Endothelial cell of umbilical vein (primary cell): Measurements from ENCODE around the gene COL5A1. TPM values are rescaled to one million over a fixed set of nuclear protein-coding genes. Genes with fewer than 3 reads are reported as not detected.

Source experiments
- BruUV-seq: library from RNA; stranded (reverse); fragments of 400-500 nt; replicated peaks from 2 replicates; lab custom pipeline; 2021; lab: Mats Ljungman, UMichigan
- CTCF ChIA-PET: fragments of 300-600, 350-600 bp; sonication (Branson Sonifier 250); formaldehyde crosslinking; loops from one replicate; lab custom pipeline; 2021; ENCODE audit warnings: antibody characterized with exemption, inconsistent platforms; lab: Charles Lee
- POLR2A ChIA-PET: fragments of 300-600, 350-600 bp; sonication (Branson Sonifier 250); formaldehyde crosslinking; loops from one replicate; lab custom pipeline; 2021; ENCODE audit warnings: antibody characterized with exemption, inconsistent platforms; lab: Charles Lee
- DNase-seq: peaks from one replicate; pipeline ENCODE4 v3.0.0-alpha.2; 2011; ENCODE audit warnings: low read depth, low spot score
- FAIRE-seq: peaks from 2 replicates; lab custom pipeline; 2011; peaks lifted over from hg19 to GRCh38; lab: Jason Lieb, UNC
- H2AFZ ChIP-seq: 2 replicates; pipeline ENCODE4 v1.6.0; 2012; ENCODE audit warnings: low read depth, low read length, control low read depth, inconsistent platforms
- H3K27ac ChIP-seq: 2 replicates; pipeline ENCODE4 v1.5.1; 2011; ENCODE audit warnings: low read depth, mild to moderate bottlenecking, control low read depth, low read length, moderate library complexity; ENCODE audit not compliant: insufficient read depth
- H3K27me3 ChIP-seq, 2 experiments: 2 replicates each; pipeline versions ENCODE4 v1.6.0 to v1.6.1; 2011; ENCODE audit warnings: low read length in 2 of 2, mixed read lengths in 1 of 2; ENCODE audit not compliant: control insufficient read depth in 2 of 2, insufficient read depth in 2 of 2
- H3K36me3 ChIP-seq, 2 experiments: 2 replicates in 1 of 2; 3 replicates in 1 of 2; pipeline ENCODE4 v1.5.1; 2011; ENCODE audit warnings: low read length in 2 of 2, mild to moderate bottlenecking in 1 of 2, moderate library complexity in 1 of 2; ENCODE audit not compliant: control insufficient read depth in 2 of 2, insufficient read depth in 2 of 2; ENCODE audit errors: extremely low read depth in 1 of 2
- H3K4me1 ChIP-seq: 3 replicates; pipeline ENCODE4 v1.5.1; 2011; ENCODE audit warnings: mild to moderate bottlenecking, low read length; ENCODE audit not compliant: control insufficient read depth, insufficient read depth; ENCODE audit errors: extremely low read depth
- H3K4me2 ChIP-seq: 2 replicates; pipeline ENCODE4 v1.6.1; 2011; ENCODE audit warnings: low read length, control low read depth, mixed read lengths; ENCODE audit not compliant: insufficient read depth
- H3K4me3 ChIP-seq, 3 experiments: fragments of 200-600 bp in 1 of 3; sonication (generic), shearing (Covaris generic) in 1 of 3; replicated peaks in 1 of 3; 2 replicates each; pipeline ENCODE4 v1.5.1; 2011 to 2016; ENCODE audit warnings: control low read depth in 3 of 3, low read length in 3 of 3, mild to moderate bottlenecking in 2 of 3, inconsistent platforms in 1 of 3, low read depth in 1 of 3, moderate library complexity in 1 of 3; ENCODE audit not compliant: insufficient read depth in 1 of 3
- H3K79me2 ChIP-seq: 2 replicates; pipeline ENCODE4 v1.6.0; 2012; ENCODE audit warnings: low read length, inconsistent platforms; ENCODE audit not compliant: control insufficient read depth, insufficient read depth
- H3K9ac ChIP-seq: replicated peaks from 2 replicates; pipeline ENCODE3; 2011; ENCODE audit warnings: low read length, control low read depth; ENCODE audit not compliant: insufficient read depth; ENCODE audit errors: extremely low read depth
- H3K9me1 ChIP-seq: replicated peaks from 3 replicates; pipeline ENCODE4 v1.6.0; 2011; ENCODE audit warnings: mild to moderate bottlenecking, low read length; ENCODE audit not compliant: control insufficient read depth, insufficient read depth; ENCODE audit errors: extremely low read depth
- H3K9me3 ChIP-seq: replicated peaks from 2 replicates; pipeline ENCODE4 v1.5.1; 2012; ENCODE audit warnings: low read length, inconsistent platforms; ENCODE audit not compliant: control insufficient read depth, insufficient read depth
- H4K20me1 ChIP-seq: replicated peaks from 2 replicates; pipeline ENCODE3; 2011; ENCODE audit warnings: mild to moderate bottlenecking, low read length; ENCODE audit not compliant: control insufficient read depth, insufficient read depth; ENCODE audit errors: extremely low read depth
- EZH2 ChIP-seq: IDR thresholded peaks from 2 replicates; pipeline ENCODE4 v1.6.1; 2012; ENCODE audit warnings: borderline replicate concordance, low read depth, mild to moderate bottlenecking, moderate library complexity, low read length, inconsistent platforms; ENCODE audit not compliant: severe bottlenecking
- FOS ChIP-seq: IDR thresholded peaks from 2 replicates; pipeline ENCODE4 v1.6.1; 2011; ENCODE audit warnings: mild to moderate bottlenecking, low read length, moderate library complexity, borderline replicate concordance; ENCODE audit not compliant: insufficient read depth
- GATA2 ChIP-seq: IDR thresholded peaks from 2 replicates; pipeline ENCODE4 v1.7.0; 2011; ENCODE audit warnings: low read depth, mild to moderate bottlenecking, moderate library complexity, mixed read lengths, low read length; ENCODE audit not compliant: insufficient read length, insufficient read depth
- JUN ChIP-seq: IDR thresholded peaks from 2 replicates; pipeline ENCODE4 v1.6.1; 2011; ENCODE audit warnings: borderline replicate concordance, low read depth; ENCODE audit not compliant: insufficient read length, insufficient read depth
- MYC ChIP-seq: IDR thresholded peaks from one replicate; pipeline ENCODE4 v1.6.1; 2011; ENCODE audit warnings: mild to moderate bottlenecking, low read depth, low read length
- POLR2A ChIP-seq: IDR thresholded peaks from 2 replicates; pipeline ENCODE4 v1.6.1; 2012; ENCODE audit warnings: low read depth, mild to moderate bottlenecking, control low read depth, low read length
- POLR2AphosphoS5 ChIP-seq: IDR thresholded peaks from 2 replicates; pipeline ENCODE4 v1.6.1; 2012; ENCODE audit warnings: low read depth, mild to moderate bottlenecking, control low read depth, low read length, moderate library complexity; ENCODE audit not compliant: insufficient read depth
- dilution Hi-C: fragments of 300-500 bp; cut with MboI; formaldehyde crosslinking; loops from one replicate; pipeline ENCODE4 v1.15.0; 2019; ENCODE audit warnings: low sequenced_read_pairs; ENCODE audit not compliant: extremely low pct_ligation_motif_present
- intact Hi-C: fragments of 100-400 bp; cut with micrococcal nuclease; formaldehyde crosslinking; loops from one replicate; pipeline ENCODE4 v1.10.0; 2022
- polyA plus RNA-seq, 4 experiments: library from polyadenylated mRNA; depleted of rRNA in 3 of 4; stranded (reverse) in 3 of 4; unstranded in 1 of 4; fragments of >200 nt; gene quantifications; 2 replicates each; pipeline versions ENCODE4 v1.2.1 to v1.2.3, GENCODE V29; 2011 to 2012; ENCODE audit warnings: missing spikeins in 1 of 4
- total RNA-seq: library from RNA; stranded (reverse); gene quantifications from 2 replicates; pipeline ENCODE4 v1.2.3, GENCODE V29; 2021
- TF ChIP-seq, protein P1 (sequence below), 2 donors: IDR thresholded peaks; 1 replicate in 1 of 2; 2 replicates in 1 of 2; pipeline ENCODE4 v1.5.1; 2011; ENCODE audit warnings: low read length in 2 of 2, mild to moderate bottlenecking in 2 of 2, moderate library complexity in 2 of 2, control low read depth in 1 of 2, inconsistent platforms in 1 of 2, low read depth in 1 of 2; ENCODE audit not compliant: insufficient read depth in 1 of 2; ENCODE audit errors: extremely low read depth in 1 of 2
- TF ChIP-seq, protein P2 (sequence below): IDR thresholded peaks from 2 replicates; pipeline ENCODE4 v1.6.1; 2011; ENCODE audit not compliant: insufficient read depth, insufficient read length

Gene COL5A1
- total and polyA plus RNA-seq, 2 donors (not counting 3 experiments of a cell fraction or from before 2014, with no cell fraction given): 97.4 to 175 TPM

DNA sequence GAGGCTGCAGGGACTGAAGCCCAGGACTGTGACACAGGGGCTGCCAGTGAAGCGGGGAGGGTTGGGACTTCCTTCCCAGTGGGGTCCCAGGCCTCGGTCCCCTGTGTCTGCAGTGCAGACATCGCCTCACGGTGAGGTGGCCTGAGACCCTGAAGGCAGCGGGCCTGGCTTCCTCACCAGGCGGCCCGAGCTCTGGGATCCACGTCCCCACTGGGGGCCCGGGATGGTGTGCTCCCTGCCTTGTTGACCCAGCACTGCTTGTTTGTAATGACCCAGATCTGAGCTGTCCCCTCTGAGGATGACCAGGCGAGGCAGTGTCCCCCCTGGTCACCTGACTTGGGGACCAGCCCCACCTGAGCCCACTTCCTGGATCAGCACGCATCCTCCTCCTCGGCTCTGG is 53.1 kb downstream of the COL5A1 start:
- intact Hi-C loops (no loop called here), dilution Hi-C loops (no loop called here)
- H3K27ac ChIP-seq: no peak overlapping the region
- peaks cover 0 to 14% of the 10 kb centered on the region in 2 experiments for H3K36me3 ChIP-seq
- CTCF ChIA-PET: interaction anchor here (1.3 kb wide), 1 partner anchor 8 kb away, joined by 3 read pairs; no protein-coding TSS in a partner anchor
- no TSS peak for BruUV-seq
- TF ChIP-seq EZH2 (no peak), POLR2A (no peak), MYC (no peak), FOS (no peak), GATA2 (no peak), POLR2AphosphoS5 (no peak), JUN (no peak)
- TF ChIP-seq, protein P1, sequence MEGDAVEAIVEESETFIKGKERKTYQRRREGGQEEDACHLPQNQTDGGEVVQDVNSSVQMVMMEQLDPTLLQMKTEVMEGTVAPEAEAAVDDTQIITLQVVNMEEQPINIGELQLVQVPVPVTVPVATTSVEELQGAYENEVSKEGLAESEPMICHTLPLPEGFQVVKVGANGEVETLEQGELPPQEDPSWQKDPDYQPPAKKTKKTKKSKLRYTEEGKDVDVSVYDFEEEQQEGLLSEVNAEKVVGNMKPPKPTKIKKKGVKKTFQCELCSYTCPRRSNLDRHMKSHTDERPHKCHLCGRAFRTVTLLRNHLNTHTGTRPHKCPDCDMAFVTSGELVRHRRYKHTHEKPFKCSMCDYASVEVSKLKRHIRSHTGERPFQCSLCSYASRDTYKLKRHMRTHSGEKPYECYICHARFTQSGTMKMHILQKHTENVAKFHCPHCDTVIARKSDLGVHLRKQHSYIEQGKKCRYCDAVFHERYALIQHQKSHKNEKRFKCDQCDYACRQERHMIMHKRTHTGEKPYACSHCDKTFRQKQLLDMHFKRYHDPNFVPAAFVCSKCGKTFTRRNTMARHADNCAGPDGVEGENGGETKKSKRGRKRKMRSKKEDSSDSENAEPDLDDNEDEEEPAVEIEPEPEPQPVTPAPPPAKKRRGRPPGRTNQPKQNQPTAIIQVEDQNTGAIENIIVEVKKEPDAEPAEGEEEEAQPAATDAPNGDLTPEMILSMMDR (IDR thresholded peaks at IDR 0.05; ENCODE audit: extremely low read depth in 1 of 2, insufficient read depth in 1 of 2, low read depth in 1 of 2, low read length in 2 of 2): no peak
- TF ChIP-seq, protein P2, sequence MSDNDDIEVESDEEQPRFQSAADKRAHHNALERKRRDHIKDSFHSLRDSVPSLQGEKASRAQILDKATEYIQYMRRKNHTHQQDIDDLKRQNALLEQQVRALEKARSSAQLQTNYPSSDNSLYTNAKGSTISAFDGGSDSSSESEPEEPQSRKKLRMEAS: no peak
- H3K9me3 ChIP-seq: no peaks in the 10 kb centered on the region
- POLR2A ChIA-PET: no interaction called here
- H3K9ac ChIP-seq: no peak overlapping the region
- no peak for DNase-seq
- FAIRE-seq: no peak
- H3K4me3 ChIP-seq: no peak overlapping the region
- no peaks in the 10 kb centered on the region for H4K20me1 ChIP-seq
- H3K4me1 ChIP-seq: no peaks in the 10 kb centered on the region
- no peak overlapping the region for H2AFZ ChIP-seq
- peaks cover 7% of the 10 kb centered on the region for H3K79me2 ChIP-seq
- H3K4me2 ChIP-seq: no peak overlapping the region
- no peaks in the 10 kb centered on the region for H3K27me3 ChIP-seq
- no peaks in the 10 kb centered on the region for H3K9me1 ChIP-seq
